ENCODE results near the gene FCAMR. TPM values are rescaled to one million over a fixed set of nuclear protein-coding genes. Genes with fewer than 3 reads are reported as not detected.
A peak's percentile ranks its signal among the peaks of the same experiment; 100 is the strongest.
"Not testable (repeated sequence)": the region's sequence is repeated elsewhere in the genome, so short reads cannot be mapped to it uniquely, and the experiment has no call there.

FCAMR gene
- total and polyA plus RNA-seq, 2 donors (not counting 1 experiment from before 2014, with no cell fraction given): not detected

DNA sequence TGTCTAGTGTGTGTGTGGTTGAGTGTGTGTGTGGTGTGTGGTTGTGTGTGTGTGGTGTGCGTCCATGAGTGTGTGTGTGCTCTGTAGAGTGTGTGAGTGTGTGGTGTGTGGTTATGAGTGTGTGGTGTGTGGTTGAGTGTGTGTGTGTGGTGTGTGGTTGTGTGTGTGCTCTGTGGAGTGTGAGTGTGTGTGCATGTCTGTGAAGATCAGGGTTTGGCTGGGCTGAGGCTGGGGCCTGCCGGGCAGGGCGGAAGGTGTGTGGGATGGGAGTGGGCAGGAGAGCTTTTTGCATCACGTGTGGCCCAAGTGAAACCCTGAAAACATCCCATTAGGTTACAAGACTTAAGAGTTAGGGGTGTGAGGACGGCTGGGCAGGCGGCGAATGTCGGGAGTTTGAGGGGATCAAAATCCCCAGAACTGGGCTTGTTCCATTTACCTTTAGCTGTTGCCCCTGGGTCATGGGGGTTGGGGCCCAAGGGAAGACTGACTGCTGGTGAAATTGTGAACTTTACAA is 45.6 kb downstream of the FCAMR start:
- Mint-ChIP-seq H3K4me1 (peaks cover 35% of the 10 kb centered on the region), H3K27ac (no peak overlapping the region), H3K4me3 (no peak overlapping the region), H3K9me3 (ENCODE audit: insufficient read depth) (no peaks in the 10 kb centered on the region), H3K27me3 (no peaks in the 10 kb centered on the region)
- H3K79me2 ChIP-seq (ENCODE audit: control insufficient read depth, insufficient read depth, low read length): peaks cover 94% of the 10 kb centered on the region
- H3K9ac ChIP-seq (ENCODE audit: low read length): peak overlapping the region; percentile 96
- ATAC-seq (ENCODE audit: low read depth): peak; percentile 0
- WGBS (ENCODE audit: insufficient coverage): 37% methylated on average over 3 of the region's 8 CpGs
- ChIA-PET CTCF (interaction anchor here (0.5 to 14.5 kb wide), 9 partner anchors 7 to 290 kb away, joined by 3 to 723 read pairs (median 9); partner anchors contain the start of genes DYRK3 and FCMR), POLR2A (interaction anchor here (0.6 to 2.7 kb wide), 8 partner anchors 9 to 1295 kb away, joined by 4 to 11 read pairs (median 7); no protein-coding TSS in a partner anchor)
- H3K4me1 ChIP-seq (ENCODE audit: control insufficient read depth in 2 of 2, insufficient read depth in 2 of 2, low read length in 2 of 2): peaks cover 76 to 78% of the 10 kb centered on the region in 2 donors
- no peaks in the 10 kb centered on the region for H3K27me3 ChIP-seq (replicated peaks in 1 of 4; ENCODE audit: control extremely low read depth in 1 of 4, control insufficient read depth in 3 of 4, insufficient read depth in 4 of 4, low read length in 3 of 4)
- TF ChIP-seq CTCF (IDR thresholded peaks at IDR 0.05) (no peak), EZH2 (IDR thresholded peaks at IDR 0.05; ENCODE audit: borderline replicate concordance, insufficient read depth, low read depth, low read length, poor library complexity, severe bottlenecking) (no peak)
- H3K4me2 ChIP-seq (replicated peaks; ENCODE audit: low read depth, low read length, poor library complexity, severe bottlenecking): peak overlapping the region; percentile 81
- peak overlapping the region in 2 of 5 experiments; percentile 2 to 99 for H3K4me3 ChIP-seq (ENCODE audit: control extremely low read depth in 1 of 5, extremely low read depth in 1 of 5, insufficient read depth in 1 of 5, low read depth in 2 of 5, low read length in 4 of 5)
- H3K9me3 ChIP-seq (ENCODE audit: control extremely low read depth in 1 of 3, control insufficient read depth in 2 of 3, insufficient read depth in 1 of 3, low read length in 2 of 3): no peaks in the 10 kb centered on the region
- peaks cover 9% of the 10 kb centered on the region for H4K20me1 ChIP-seq (ENCODE audit: control insufficient read depth, insufficient read depth, low read length, poor library complexity, severe bottlenecking)
- peak overlapping the region; percentile 88 to 96 for H3K27ac ChIP-seq (ENCODE audit: low read length in 2 of 2)
- no peak for DNase-seq
- H3K36me3 ChIP-seq (replicated peaks in 1 of 2; ENCODE audit: control extremely low read depth in 1 of 2, control insufficient read depth in 1 of 2, extremely low read depth in 1 of 2, insufficient read depth in 2 of 2, low read length in 1 of 2): peaks cover 3 to 11% of the 10 kb centered on the region in 2 experiments
- H2AFZ ChIP-seq (ENCODE audit: insufficient read depth, low read depth, low read length, poor library complexity, severe bottlenecking): peak overlapping the region; percentile 12
- intact Hi-C loops (cut with micrococcal nuclease): loop anchor here (2.0 to 5.0 kb wide), 4 partner anchors 128 to 573 kb away; partner anchors contain the start of genes CD55, CR1, PFKFB2 and YOD1

DNA sequence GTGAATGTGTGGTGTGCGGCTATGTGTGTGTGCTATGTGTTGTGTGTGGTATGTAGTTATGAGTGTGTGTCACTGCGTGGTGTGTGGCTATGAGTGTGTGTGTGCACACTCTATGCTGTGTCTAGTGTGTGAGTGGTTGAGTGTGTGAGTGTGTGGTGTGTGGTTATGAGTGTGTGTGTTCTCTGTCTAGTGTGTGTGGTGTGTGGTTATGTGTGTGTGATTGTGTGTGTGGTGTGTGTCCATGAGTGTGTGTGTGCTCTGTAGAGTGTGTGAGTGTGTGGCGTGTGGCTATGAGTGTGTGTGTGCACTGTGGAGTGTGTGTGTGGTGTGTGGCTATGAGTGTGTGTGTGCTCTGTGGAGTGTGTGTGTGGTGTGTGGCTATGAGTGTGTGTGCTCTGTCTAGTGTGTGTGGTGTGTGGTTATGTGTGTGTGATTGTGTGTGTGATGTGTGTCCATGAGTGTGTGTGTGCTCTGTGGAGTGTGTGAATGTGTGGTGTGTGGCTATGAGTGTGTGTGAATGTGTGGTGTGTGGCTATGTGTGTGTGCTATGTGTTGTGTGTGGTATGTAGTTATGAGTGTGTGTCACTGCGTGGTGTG is 46.2 kb downstream of the FCAMR start:
- peaks cover 15% of the 10 kb centered on the region for H4K20me1 ChIP-seq (ENCODE audit: control insufficient read depth, insufficient read depth, low read length, poor library complexity, severe bottlenecking)
- H3K79me2 ChIP-seq (ENCODE audit: control insufficient read depth, insufficient read depth, low read length): peaks cover 98% of the 10 kb centered on the region
- H3K4me3 Mint-ChIP-seq; H3K27me3 Mint-ChIP-seq; ATAC-seq (ENCODE audit: low read depth); H3K9me3 ChIP-seq (ENCODE audit: control extremely low read depth in 1 of 3, control insufficient read depth in 2 of 3, insufficient read depth in 1 of 3, low read length in 2 of 3); H3K9me3 Mint-ChIP-seq (ENCODE audit: insufficient read depth); H3K27ac Mint-ChIP-seq; H3K27me3 ChIP-seq (replicated peaks in 1 of 4; ENCODE audit: control extremely low read depth in 1 of 4, control insufficient read depth in 3 of 4, insufficient read depth in 4 of 4, low read length in 3 of 4): not testable (repeated sequence)
- peak overlapping the region in 4 of 5 experiments; percentile 41 to 99 (median 76) for H3K4me3 ChIP-seq (ENCODE audit: control extremely low read depth in 1 of 5, extremely low read depth in 1 of 5, insufficient read depth in 1 of 5, low read depth in 2 of 5, low read length in 4 of 5)
- CTCF ChIA-PET: interaction anchor here (2.1 to 14.0 kb wide), 7 partner anchors 7 to 189 kb away, joined by 12 to 723 read pairs (median 111); partner anchors contain the start of gene FCMR
- peak overlapping the region; percentile 81 for H3K4me2 ChIP-seq (replicated peaks; ENCODE audit: low read depth, low read length, poor library complexity, severe bottlenecking)
- peaks cover 70 to 72% of the 10 kb centered on the region in 2 donors for H3K4me1 ChIP-seq (ENCODE audit: control insufficient read depth in 2 of 2, insufficient read depth in 2 of 2, low read length in 2 of 2)
- H3K36me3 ChIP-seq (replicated peaks in 1 of 2; ENCODE audit: control extremely low read depth in 1 of 2, control insufficient read depth in 1 of 2, extremely low read depth in 1 of 2, insufficient read depth in 2 of 2, low read length in 1 of 2): peaks cover 3 to 16% of the 10 kb centered on the region in 2 experiments
- peak; percentile 42 for DNase-seq
- peak overlapping the region; percentile 96 for H3K9ac ChIP-seq (ENCODE audit: low read length)
- POLR2A ChIA-PET: interaction anchor here (1.5 to 2.7 kb wide), 2 partner anchors 9 to 12 kb away, joined by 11 read pairs; no protein-coding TSS in a partner anchor
- peaks cover 32% of the 10 kb centered on the region for H3K4me1 Mint-ChIP-seq
- H2AFZ ChIP-seq (ENCODE audit: insufficient read depth, low read depth, low read length, poor library complexity, severe bottlenecking): peak overlapping the region; percentile 3
- intact Hi-C loops (cut with micrococcal nuclease): loop anchor here (1.0 to 5.0 kb wide), 5 partner anchors 9 to 573 kb away; partner anchors contain the start of genes CR1, PFKFB2 and YOD1
- H3K27ac ChIP-seq (ENCODE audit: low read length in 2 of 2): peak overlapping the region; percentile 88 to 96
- WGBS (ENCODE audit: insufficient coverage): 91% methylated on average over 3 of the region's 4 CpGs
